Hepatocyte (in vitro differentiated cells): ENCODE measurements around the gene PCDHB7. TPM values are rescaled to one million over a fixed set of nuclear protein-coding genes. Genes with fewer than 3 reads are reported as not detected.
"Not testable (repeated sequence)": the region's sequence is repeated elsewhere in the genome, so short reads cannot be mapped to it uniquely, and the experiment has no call there.

Experiments used
- DNase-seq: peaks from one replicate; pipeline ENCODE4 v3.0.0-alpha.2; 2016; ENCODE audit warnings: low spot score
- H2AFZ ChIP-seq: fragments of 200-600 bp; sonication (generic); 2 replicates; pipeline ENCODE4 v1.6.0; 2016; ENCODE audit warnings: antibody characterized with exemption, mild to moderate bottlenecking
- H3K27ac ChIP-seq: fragments of 200-600 bp; sonication (generic); 2 replicates; pipeline ENCODE4 v1.5.1; 2016; ENCODE audit warnings: mild to moderate bottlenecking
- H3K27me3 ChIP-seq: fragments of 200-600 bp; sonication (generic); 2 replicates; pipeline ENCODE4 v1.6.1; 2016
- H3K36me3 ChIP-seq: fragments of 200-600 bp; sonication (generic); replicated peaks from 2 replicates; pipeline ENCODE4 v1.5.1; 2016; ENCODE audit warnings: low read depth; ENCODE audit not compliant: insufficient read depth
- H3K4me1 ChIP-seq: fragments of 200-600 bp; sonication (generic); 2 replicates; pipeline ENCODE4 v1.5.1; 2016; ENCODE audit warnings: mild to moderate bottlenecking, moderate library complexity; ENCODE audit not compliant: insufficient read depth
- H3K4me2 ChIP-seq: fragments of 200-600 bp; sonication (generic); 2 replicates; pipeline ENCODE4 v1.6.0; 2016
- H3K4me3 ChIP-seq: fragments of 200-600 bp; sonication (generic); 2 replicates; pipeline ENCODE4 v1.5.1; 2016; ENCODE audit warnings: mild to moderate bottlenecking
- H3K79me2 ChIP-seq: fragments of 200-600 bp; sonication (generic); 2 replicates; pipeline ENCODE4 v1.6.0; 2017; ENCODE audit warnings: mild to moderate bottlenecking
- H3K9me2 ChIP-seq: fragments of 200-600 bp; sonication (generic); replicated peaks from 2 replicates; pipeline ENCODE4 v1.6.0; 2017; ENCODE audit warnings: mild to moderate bottlenecking; ENCODE audit not compliant: insufficient read depth
- H3K9me3 ChIP-seq: fragments of 200-600 bp; sonication (generic); 2 replicates; pipeline ENCODE4 v1.5.1; 2016; ENCODE audit warnings: low read depth, mild to moderate bottlenecking
- H4K20me1 ChIP-seq: fragments of 200-600 bp; sonication (generic); 2 replicates; pipeline ENCODE4 v1.6.0; 2016; ENCODE audit warnings: mild to moderate bottlenecking; ENCODE audit not compliant: insufficient read depth, poor library complexity, severe bottlenecking
- EZH2 ChIP-seq: fragments of 200-600 bp; sonication (generic); IDR thresholded peaks from 2 replicates; pipeline ENCODE4 v1.6.1; 2016; ENCODE audit warnings: antibody characterized with exemption, mild to moderate bottlenecking, borderline replicate concordance
- EZH2phosphoT487 ChIP-seq: fragments of 200-600 bp; sonication (generic); IDR thresholded peaks from one replicate; pipeline ENCODE4 v1.6.1; 2018; ENCODE audit warnings: antibody characterized with exemption, mild to moderate bottlenecking, low read depth, moderate library complexity; ENCODE audit not compliant: unreplicated experiment, severe bottlenecking
- WGBS: methylation state at CpG from one replicate; pipeline ENCODE4 v1.1.6; 2016; ENCODE audit warnings: low lambda C conversion rate; ENCODE audit errors: missing lambda C conversion rate; 5-methylcytosine and 5-hydroxymethylcytosine counted together
- polyA plus RNA-seq: library from polyadenylated mRNA; unstranded; fragments of >200 nt; fragmentation: Nextera tagmentation; extraction: Ambion mirVana; gene quantifications from 2 replicates; pipeline ENCODE4 v1.2.1, GENCODE V29; 2016
- total RNA-seq: library from RNA; depleted of rRNA; stranded (reverse); fragments of >200 nt; gene quantifications from 2 replicates; pipeline ENCODE4 v1.2.3, GENCODE V29; 2014
- TF ChIP-seq, protein P1 (sequence below): fragments of 200-600 bp; sonication (generic); IDR thresholded peaks from 2 replicates; pipeline ENCODE4 v1.5.1; 2016; ENCODE audit warnings: antibody characterized with exemption, mild to moderate bottlenecking; ENCODE audit not compliant: poor library complexity

Gene PCDHB7
- total and polyA plus RNA-seq, 2 experiments from 2014 or later = 0.53 to 0.56 TPM

DNA sequence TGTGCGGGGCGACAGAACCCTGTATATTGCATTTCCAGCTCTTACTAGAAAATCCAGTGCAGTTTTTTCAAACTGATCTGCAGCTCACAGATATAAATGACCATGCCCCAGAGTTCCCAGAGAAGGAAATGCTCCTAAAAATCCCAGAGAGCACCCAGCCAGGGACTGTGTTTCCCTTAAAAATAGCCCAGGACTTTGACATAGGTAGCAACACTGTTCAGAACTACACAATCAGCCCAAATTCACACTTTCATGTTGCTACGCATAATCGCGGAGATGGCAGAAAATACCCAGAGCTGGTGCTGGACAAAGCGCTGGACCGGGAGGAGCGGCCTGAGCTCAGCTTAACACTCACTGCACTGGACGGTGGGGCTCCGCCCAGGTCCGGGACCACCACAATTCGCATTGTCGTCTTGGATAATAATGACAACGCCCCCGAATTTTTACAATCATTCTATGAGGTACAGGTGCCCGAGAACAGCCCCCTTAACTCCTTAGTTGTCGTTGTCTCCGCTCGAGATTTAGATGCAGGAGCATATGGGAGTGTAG lies 36.7 kb upstream of the PCDHB7 start:
- peak overlapping the region; percentile 50 for H3K4me2 ChIP-seq
- H3K27me3 ChIP-seq = no peaks in the 10 kb centered on the region
- H3K4me1 ChIP-seq = no peaks in the 10 kb centered on the region
- no peak overlapping the region for H3K27ac ChIP-seq
- 78% methylated on average over 19 of the region's 19 CpGs for WGBS
- no peaks in the 10 kb centered on the region for H3K79me2 ChIP-seq
- H2AFZ ChIP-seq = peak overlapping the region; percentile 31
- DNase-seq = no peak
- H4K20me1 ChIP-seq = no peaks in the 10 kb centered on the region
- peak overlapping the region; percentile 4 for H3K4me3 ChIP-seq
- TF ChIP-seq, protein P1, sequence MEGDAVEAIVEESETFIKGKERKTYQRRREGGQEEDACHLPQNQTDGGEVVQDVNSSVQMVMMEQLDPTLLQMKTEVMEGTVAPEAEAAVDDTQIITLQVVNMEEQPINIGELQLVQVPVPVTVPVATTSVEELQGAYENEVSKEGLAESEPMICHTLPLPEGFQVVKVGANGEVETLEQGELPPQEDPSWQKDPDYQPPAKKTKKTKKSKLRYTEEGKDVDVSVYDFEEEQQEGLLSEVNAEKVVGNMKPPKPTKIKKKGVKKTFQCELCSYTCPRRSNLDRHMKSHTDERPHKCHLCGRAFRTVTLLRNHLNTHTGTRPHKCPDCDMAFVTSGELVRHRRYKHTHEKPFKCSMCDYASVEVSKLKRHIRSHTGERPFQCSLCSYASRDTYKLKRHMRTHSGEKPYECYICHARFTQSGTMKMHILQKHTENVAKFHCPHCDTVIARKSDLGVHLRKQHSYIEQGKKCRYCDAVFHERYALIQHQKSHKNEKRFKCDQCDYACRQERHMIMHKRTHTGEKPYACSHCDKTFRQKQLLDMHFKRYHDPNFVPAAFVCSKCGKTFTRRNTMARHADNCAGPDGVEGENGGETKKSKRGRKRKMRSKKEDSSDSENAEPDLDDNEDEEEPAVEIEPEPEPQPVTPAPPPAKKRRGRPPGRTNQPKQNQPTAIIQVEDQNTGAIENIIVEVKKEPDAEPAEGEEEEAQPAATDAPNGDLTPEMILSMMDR = no peak
- TF ChIP-seq EZH2phosphoT487 (no peak), EZH2 (no peak)
- no peaks in the 10 kb centered on the region for H3K36me3 ChIP-seq
- peaks cover 49% of the 10 kb centered on the region for H3K9me3 ChIP-seq
- no peaks in the 10 kb centered on the region for H3K9me2 ChIP-seq

DNA sequence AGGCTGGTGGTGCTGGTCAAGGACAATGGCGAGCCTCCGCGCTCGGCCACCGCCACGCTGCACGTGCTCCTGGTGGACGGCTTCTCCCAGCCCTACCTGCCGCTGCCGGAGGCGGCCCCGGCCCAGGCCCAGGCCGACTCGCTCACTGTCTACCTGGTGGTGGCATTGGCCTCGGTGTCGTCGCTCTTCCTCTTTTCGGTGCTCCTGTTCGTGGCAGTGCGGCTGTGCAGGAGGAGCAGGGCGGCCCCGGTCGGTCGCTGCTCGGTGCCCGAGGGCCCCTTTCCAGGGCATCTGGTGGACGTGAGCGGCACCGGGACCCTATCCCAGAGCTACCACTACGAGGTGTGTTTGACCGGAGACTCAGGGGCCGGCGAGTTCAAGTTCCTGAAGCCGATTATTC lies 35.1 kb upstream of the PCDHB7 start:
- H3K27ac ChIP-seq, H3K36me3 ChIP-seq, H3K4me1 ChIP-seq, DNase-seq, H3K4me3 ChIP-seq, H4K20me1 ChIP-seq, H3K9me2 ChIP-seq, H3K4me2 ChIP-seq, H3K27me3 ChIP-seq, H2AFZ ChIP-seq, H3K79me2 ChIP-seq: not testable (repeated sequence)
- H3K9me3 ChIP-seq = peaks cover 45% of the 10 kb centered on the region
- WGBS = 97% methylated on average over 19 of the region's 34 CpGs

DNA sequence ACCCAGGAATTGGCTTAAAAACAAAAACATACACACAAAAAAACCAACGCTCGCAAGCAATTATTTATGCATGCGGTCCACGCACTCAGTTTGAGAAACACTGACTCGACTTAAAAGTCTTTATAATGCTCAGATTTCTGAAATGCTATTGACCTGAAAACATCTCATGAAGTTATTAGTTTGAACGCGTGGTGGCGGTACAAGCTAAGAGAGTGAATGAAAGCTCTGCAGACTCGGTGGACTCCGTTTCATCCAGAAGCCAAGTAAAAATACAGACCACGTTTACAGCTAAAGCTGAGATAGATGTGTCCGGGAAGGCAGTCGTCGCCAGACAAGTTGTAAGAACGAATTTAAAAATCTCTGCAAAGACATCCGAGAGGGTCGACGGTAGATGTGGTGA lies 22.6 kb upstream of the PCDHB7 start, which contains the start of gene PCDHB6:
PCDHB6 (plus strand) TSS at position 246 of the 400 bp plus-strand sequence. CDS start 201 bp downstream, outside the sequence.
- no peak for DNase-seq
- H3K4me3 ChIP-seq = no peak within 1 kb of the TSS
- 83% methylated on average over 18 of the region's 18 CpGs for WGBS
- no peaks in the 10 kb centered on the region for H3K79me2 ChIP-seq
- no peak within 1 kb of the TSS for H3K4me2 ChIP-seq
- no peak within 1 kb of the TSS for H2AFZ ChIP-seq
- H3K9me3 ChIP-seq = peaks cover 16% of the 10 kb centered on the region
- H3K27ac ChIP-seq = no peak within 1 kb of the TSS
- H3K36me3 ChIP-seq = no peaks in the 10 kb centered on the region
- H3K27me3 ChIP-seq = no peaks in the 10 kb centered on the region
- no peaks in the 10 kb centered on the region for H4K20me1 ChIP-seq
- no peaks in the 10 kb centered on the region for H3K4me1 ChIP-seq
- no peak for TF ChIP-seq EZH2phosphoT487
- no peak for TF ChIP-seq EZH2
- TF ChIP-seq, protein P1 = no peak
- no peaks in the 10 kb centered on the region for H3K9me2 ChIP-seq

DNA sequence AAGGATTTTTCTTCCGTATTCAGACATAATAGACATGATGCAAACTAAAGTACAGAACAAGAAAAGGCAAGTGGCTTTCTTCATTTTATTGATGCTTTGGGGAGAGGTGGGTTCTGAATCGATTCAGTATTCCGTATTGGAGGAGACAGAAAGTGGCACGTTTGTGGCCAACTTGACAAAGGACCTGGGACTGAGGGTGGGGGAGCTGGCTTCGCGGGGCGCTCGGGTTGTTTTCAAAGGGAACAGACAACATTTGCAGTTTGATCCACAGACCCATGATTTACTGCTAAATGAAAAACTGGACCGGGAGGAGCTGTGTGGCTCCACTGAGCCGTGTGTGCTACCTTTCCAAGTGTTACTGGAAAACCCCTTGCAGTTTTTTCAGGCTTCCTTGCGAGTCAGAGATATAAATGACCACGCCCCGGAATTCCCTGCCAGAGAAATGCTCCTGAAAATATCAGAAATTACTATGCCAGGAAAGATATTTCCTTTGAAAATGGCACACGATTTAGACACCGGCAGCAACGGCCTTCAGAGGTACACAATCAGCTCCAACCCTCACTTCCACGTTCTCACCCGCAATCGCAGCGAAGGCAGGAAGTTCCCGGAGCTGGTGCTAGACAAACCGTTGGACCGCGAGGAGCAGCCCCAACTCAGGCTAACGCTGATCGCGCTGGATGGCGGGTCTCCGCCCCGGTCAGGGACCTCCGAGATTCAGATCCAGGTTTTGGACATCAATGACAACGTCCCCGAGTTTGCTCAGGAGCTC lies 22.0 kb upstream of the PCDHB7 start:
- H3K4me1 ChIP-seq = no peaks in the 10 kb centered on the region
- H4K20me1 ChIP-seq = no peaks in the 10 kb centered on the region
- no peak for DNase-seq
- TF ChIP-seq EZH2 (no peak), EZH2phosphoT487 (no peak)
- TF ChIP-seq, protein P1 = no peak
- WGBS = 96% methylated on average over 33 of the region's 33 CpGs
- no peak overlapping the region for H3K4me3 ChIP-seq
- no peaks in the 10 kb centered on the region for H3K79me2 ChIP-seq
- H3K27me3 ChIP-seq = no peaks in the 10 kb centered on the region
- H3K27ac ChIP-seq = no peak overlapping the region
- H3K4me2 ChIP-seq = no peak overlapping the region
- H2AFZ ChIP-seq = no peak overlapping the region
- no peaks in the 10 kb centered on the region for H3K36me3 ChIP-seq
- H3K9me2 ChIP-seq = no peaks in the 10 kb centered on the region
- peaks cover 14% of the 10 kb centered on the region for H3K9me3 ChIP-seq
